HG03378 (cell line): ENCODE results near the gene TTC32.
"Not testable (repeated sequence)": the region's sequence is repeated elsewhere in the genome, so short reads cannot be mapped to it uniquely, and the experiment has no call there.

Experiments
- ATAC-seq: cut with Tn5 transposase; IDR thresholded peaks from one replicate; pipeline ENCODE4 v1.9.1; 2021; ENCODE audit warnings: mild to moderate bottlenecking, moderate library complexity; ENCODE audit not compliant: unreplicated experiment

The TTC32 gene

GRCh38 chr2:19899985-19900930, 1.5 kb downstream of the TTC32 start:
- ATAC-seq = peak; percentile 35

GRCh38 chr2:19898592-19899329, 3.0 kb downstream of the TTC32 start:
- ATAC-seq = no peak

GRCh38 chr2:19897623-19898245, 4.0 kb downstream of the TTC32 start:
- ATAC-seq = no peak

GRCh38 chr2:19895535-19895934, 6.2 kb downstream of the TTC32 start:
- no peak for ATAC-seq

GRCh38 chr2:19894134-19894792, 7.5 kb downstream of the TTC32 start:
- ATAC-seq = peak; percentile 11

GRCh38 chr2:19893520-19894133, 8.2 kb downstream of the TTC32 start:
- ATAC-seq = peak; percentile 84

GRCh38 chr2:19891971-19892370, 9.8 kb downstream of the TTC32 start:
- not testable (repeated sequence) for ATAC-seq

- ATAC-seq = no peak
Observed at GRCh38 chr2:19890104-19890503, 11.7 kb downstream of the TTC32 start.

- no peak for ATAC-seq
Observed at GRCh38 chr2:19888831-19889230, 13.0 kb downstream of the TTC32 start.

- ATAC-seq = no peak
Observed at GRCh38 chr2:19887510-19887909, 14.3 kb downstream of the TTC32 start.

- ATAC-seq = no peak
Observed at GRCh38 chr2:19886261-19886660, 15.5 kb downstream of the TTC32 start.

GRCh38 chr2:19885791-19886190, 16.0 kb downstream of the TTC32 start:
- ATAC-seq = no peak

- no peak for ATAC-seq
Observed at GRCh38 chr2:19883971-19884720, 17.6 kb downstream of the TTC32 start.

- no peak for ATAC-seq
Observed at GRCh38 chr2:19883486-19883885, 18.3 kb downstream of the TTC32 start.

GRCh38 chr2:19882286-19882685, 19.5 kb downstream of the TTC32 start:
- no peak for ATAC-seq

- ATAC-seq = no peak
Observed at GRCh38 chr2:19881908-19882265, 19.9 kb downstream of the TTC32 start.

GRCh38 chr2:19881221-19881907, 20.4 kb downstream of the TTC32 start:
- no peak for ATAC-seq

- not testable (repeated sequence) for ATAC-seq
Observed at GRCh38 chr2:19880191-19880590, 21.6 kb downstream of the TTC32 start.

- ATAC-seq = no peak
Observed at GRCh38 chr2:19879120-19879519, 22.7 kb downstream of the TTC32 start.
